ENCODE measurements around the gene B2M.
"Not testable (repeated sequence)": the region's sequence is repeated elsewhere in the genome, so short reads cannot be mapped to it uniquely, and the experiment has no call there.

The B2M gene

GRCh38 chr15:44720460-44721176 lies 9.3 kb downstream of the B2M start:
- no peak for DNase-seq

GRCh38 chr15:44722011-44722410 lies 10.7 kb downstream of the B2M start:
- DNase-seq = no peak

- DNase-seq = no peak
Measured at GRCh38 chr15:44726136-44726535, 14.8 kb downstream of the B2M start.

GRCh38 chr15:44726568-44727484 lies 15.5 kb downstream of the B2M start:
- peak in 1 of 58 donors; percentile 6 for DNase-seq

GRCh38 chr15:44727485-44728231 lies 16.3 kb downstream of the B2M start:
- DNase-seq = no peak

- not testable (repeated sequence) for DNase-seq
Measured at GRCh38 chr15:44728232-44728575, 16.9 kb downstream of the B2M start.

- peak; percentile 45 to 98 (median 94) for DNase-seq
Measured at GRCh38 chr15:44728576-44729407, 17.5 kb downstream of the B2M start.

- DNase-seq = peak in 16 of 58 donors; percentile 39 to 75 (median 49)
Measured at GRCh38 chr15:44729408-44730127, 18.3 kb downstream of the B2M start.

GRCh38 chr15:44734839-44735481 lies 23.6 kb downstream of the B2M start:
- no peak for DNase-seq

- no peak for DNase-seq
Measured at GRCh38 chr15:44735482-44736180, 24.3 kb downstream of the B2M start.

- no peak for DNase-seq
Measured at GRCh38 chr15:44736181-44736765, 25.0 kb downstream of the B2M start, which contains the start of gene TRIM69. Gene TRIM69, plus strand, starts transcription at chr15:44736528. Its CDS starts 177 bp downstream, at chr15:44736705.

GRCh38 chr15:44738340-44738984 lies 27.1 kb downstream of the B2M start:
- no peak for DNase-seq

GRCh38 chr15:44739222-44739847 lies 28.0 kb downstream of the B2M start:
- not testable (repeated sequence) for DNase-seq

- DNase-seq = not testable (repeated sequence)
Measured at GRCh38 chr15:44743454-44743853, 32.1 kb downstream of the B2M start.

- DNase-seq = no peak
Measured at GRCh38 chr15:44753345-44753744, 42.0 kb downstream of the B2M start.

- no peak for DNase-seq
Measured at GRCh38 chr15:44763187-44763586, 51.9 kb downstream of the B2M start.

GRCh38 chr15:44763848-44764247 lies 52.5 kb downstream of the B2M start:
- DNase-seq = no peak

All from anterior cingulate cortex (tissue), 58 donors.